ENCODE measurements around the gene UBFD1. TPM values are rescaled to one million over a fixed set of nuclear protein-coding genes. Genes with fewer than 3 reads are reported as not detected.

UBFD1 gene
- total RNA-seq, 2 donors from 2014 or later: 42.0 to 57.0 TPM

GRCh38 chr16:23515881-23516280 lies 41.6 kb upstream of the UBFD1 start:
- WGBS, 2 donors: 96 to 97% methylated on average over 5 of the region's 5 CpGs
- no peak for DNase-seq
- no peaks in the 10 kb centered on the region for H3K36me3 ChIP-seq (replicated peaks in 1 of 2; ENCODE audit: insufficient read depth in 1 of 2, low read depth in 2 of 2)
- intact Hi-C loops (cut with DNase I): no loop called here
- H3K27ac ChIP-seq: no peak overlapping the region
- no peak for ATAC-seq
- no peaks in the 10 kb centered on the region for H3K27me3 ChIP-seq
- no peaks in the 10 kb centered on the region for H3K9me3 ChIP-seq
- TF ChIP-seq POLR2A (IDR thresholded peaks at IDR 0.05): no peak
- TF ChIP-seq, protein P1, sequence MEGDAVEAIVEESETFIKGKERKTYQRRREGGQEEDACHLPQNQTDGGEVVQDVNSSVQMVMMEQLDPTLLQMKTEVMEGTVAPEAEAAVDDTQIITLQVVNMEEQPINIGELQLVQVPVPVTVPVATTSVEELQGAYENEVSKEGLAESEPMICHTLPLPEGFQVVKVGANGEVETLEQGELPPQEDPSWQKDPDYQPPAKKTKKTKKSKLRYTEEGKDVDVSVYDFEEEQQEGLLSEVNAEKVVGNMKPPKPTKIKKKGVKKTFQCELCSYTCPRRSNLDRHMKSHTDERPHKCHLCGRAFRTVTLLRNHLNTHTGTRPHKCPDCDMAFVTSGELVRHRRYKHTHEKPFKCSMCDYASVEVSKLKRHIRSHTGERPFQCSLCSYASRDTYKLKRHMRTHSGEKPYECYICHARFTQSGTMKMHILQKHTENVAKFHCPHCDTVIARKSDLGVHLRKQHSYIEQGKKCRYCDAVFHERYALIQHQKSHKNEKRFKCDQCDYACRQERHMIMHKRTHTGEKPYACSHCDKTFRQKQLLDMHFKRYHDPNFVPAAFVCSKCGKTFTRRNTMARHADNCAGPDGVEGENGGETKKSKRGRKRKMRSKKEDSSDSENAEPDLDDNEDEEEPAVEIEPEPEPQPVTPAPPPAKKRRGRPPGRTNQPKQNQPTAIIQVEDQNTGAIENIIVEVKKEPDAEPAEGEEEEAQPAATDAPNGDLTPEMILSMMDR (IDR thresholded peaks at IDR 0.05): no peak
- no peak overlapping the region for H3K4me3 ChIP-seq
- peaks cover 6% of the 10 kb centered on the region for H3K4me1 ChIP-seq

DNA sequence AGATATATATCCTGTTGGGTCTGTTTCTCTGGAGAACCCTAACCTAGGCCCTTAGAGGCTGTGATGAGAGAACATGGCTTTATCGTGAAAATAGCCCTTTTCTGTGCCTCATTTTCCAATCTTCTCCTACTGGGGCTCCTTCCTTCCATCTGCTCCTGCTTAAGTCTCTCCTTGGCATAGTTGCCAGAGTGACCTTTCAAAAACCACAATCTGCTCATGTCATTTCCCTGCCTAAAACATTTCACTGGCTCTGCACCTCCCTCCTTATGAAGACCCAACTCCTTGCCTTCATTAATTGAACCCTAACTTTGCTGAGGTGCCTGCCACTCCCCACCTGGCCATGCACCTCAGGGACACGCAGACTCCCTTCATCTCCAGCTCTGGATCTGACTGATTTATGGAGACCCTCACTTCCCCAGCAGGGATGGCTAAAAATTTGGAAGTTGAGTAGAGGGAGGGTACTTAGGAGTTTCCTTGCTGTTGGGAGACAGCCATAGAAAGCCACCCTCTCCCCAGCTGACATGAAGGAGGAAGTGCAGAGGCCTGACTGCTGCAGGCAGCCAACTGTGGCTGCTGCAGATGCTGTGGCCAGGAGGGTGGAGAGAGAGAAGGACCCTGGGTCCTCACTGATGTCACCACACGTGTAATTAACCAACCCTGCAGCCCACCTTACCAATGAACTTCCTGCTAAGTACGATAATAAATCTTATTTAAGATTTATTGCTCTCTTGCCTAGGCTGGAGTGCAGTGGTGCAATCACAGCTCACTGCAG lies 41.0 kb upstream of the UBFD1 start:
- Histone ChIP-seq H3K27ac (no peak overlapping the region), H3K27me3 (no peaks in the 10 kb centered on the region), H3K9me3 (no peaks in the 10 kb centered on the region), H3K4me3 (no peak overlapping the region), H3K4me1 (no peaks in the 10 kb centered on the region), H3K36me3 (replicated peaks in 1 of 2; ENCODE audit: insufficient read depth in 1 of 2, low read depth in 2 of 2) (no peaks in the 10 kb centered on the region)
- WGBS, 2 donors: 77 to 95% methylated on average over 4 of the region's 4 CpGs
- ATAC-seq (no peak), DNase-seq (no peak)
- TF ChIP-seq POLR2A (IDR thresholded peaks at IDR 0.05): no peak
- TF ChIP-seq, protein P1 (IDR thresholded peaks at IDR 0.05): no peak
- intact Hi-C loops (cut with DNase I): no loop called here

DNA sequence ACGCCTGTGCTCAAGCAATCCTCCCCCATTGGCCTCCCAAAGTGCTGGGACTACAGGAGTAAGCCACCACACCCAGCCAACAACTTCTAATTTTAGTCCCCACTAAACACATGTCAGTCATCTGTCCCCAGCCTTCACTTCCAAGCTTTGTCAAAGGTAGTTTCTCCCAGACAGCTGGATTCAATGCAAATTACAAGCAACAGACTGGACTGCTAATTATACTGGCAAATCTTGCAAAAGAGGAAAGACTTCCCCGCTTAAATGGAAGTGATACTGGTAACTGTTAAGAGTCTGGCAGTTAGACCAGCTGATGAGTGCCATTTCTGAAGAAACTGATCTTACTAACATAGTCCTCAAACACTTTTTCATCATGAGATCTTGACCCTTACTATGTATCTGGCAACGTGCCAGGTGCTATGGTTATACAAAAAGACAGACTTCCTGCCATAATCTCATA lies 39.1 kb upstream of the UBFD1 start:
- no peaks in the 10 kb centered on the region for H3K27me3 ChIP-seq
- no peaks in the 10 kb centered on the region for H3K4me1 ChIP-seq
- DNase-seq (no peak), ATAC-seq (no peak)
- no peaks in the 10 kb centered on the region for H3K36me3 ChIP-seq (replicated peaks in 1 of 2; ENCODE audit: insufficient read depth in 1 of 2, low read depth in 2 of 2)
- no peak overlapping the region for H3K4me3 ChIP-seq
- intact Hi-C loops (cut with DNase I): no loop called here
- TF ChIP-seq, protein P1 (IDR thresholded peaks at IDR 0.05): no peak
- no peak for TF ChIP-seq POLR2A (IDR thresholded peaks at IDR 0.05)
- no peak overlapping the region for H3K27ac ChIP-seq
- WGBS, 2 donors: 57 to 58% methylated on average over 3 of the region's 3 CpGs
- no peaks in the 10 kb centered on the region for H3K9me3 ChIP-seq

DNA sequence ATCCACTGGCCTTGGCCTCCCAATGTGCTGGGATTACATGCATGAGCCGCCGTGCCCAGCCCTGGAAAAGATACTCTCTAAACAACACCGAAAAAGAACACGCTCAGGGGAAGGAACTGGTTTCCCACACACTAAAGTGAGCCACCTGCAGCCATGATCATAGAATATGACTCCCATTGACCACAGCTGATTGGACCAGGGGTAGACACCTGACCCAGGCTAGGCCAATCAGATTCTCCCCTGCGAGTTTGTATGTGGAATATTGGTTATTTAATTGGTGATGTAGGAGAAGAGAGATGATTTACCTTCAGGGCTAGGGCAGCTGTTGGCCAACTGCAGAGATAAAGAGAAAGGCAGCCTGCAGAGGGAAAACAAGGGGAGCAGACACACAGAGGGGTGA lies 38.2 kb upstream of the UBFD1 start:
- Histone ChIP-seq H3K9me3 (no peaks in the 10 kb centered on the region), H3K4me1 (no peaks in the 10 kb centered on the region), H3K27ac (no peak overlapping the region), H3K36me3 (replicated peaks in 1 of 2; ENCODE audit: insufficient read depth in 1 of 2, low read depth in 2 of 2) (peaks cover 0 to 2% of the 10 kb centered on the region in 2 donors), H3K4me3 (no peak overlapping the region), H3K27me3 (no peaks in the 10 kb centered on the region)
- no peak for TF ChIP-seq POLR2A (IDR thresholded peaks at IDR 0.05)
- TF ChIP-seq, protein P1 (IDR thresholded peaks at IDR 0.05): no peak
- WGBS, 2 donors: 90 to 98% methylated on average over 5 of the region's 5 CpGs
- intact Hi-C loops (cut with DNase I): no loop called here
- no peak for ATAC-seq
- no peak for DNase-seq

GRCh38 chr16:23520500-23520899 lies 37.0 kb upstream of the UBFD1 start:
- no peak for TF ChIP-seq POLR2A (IDR thresholded peaks at IDR 0.05)
- TF ChIP-seq, protein P1 (IDR thresholded peaks at IDR 0.05): no peak
- no peak for DNase-seq
- H3K4me1 ChIP-seq: no peaks in the 10 kb centered on the region
- H3K4me3 ChIP-seq: no peak overlapping the region
- peaks cover 0 to 7% of the 10 kb centered on the region in 2 donors for H3K36me3 ChIP-seq (replicated peaks in 1 of 2; ENCODE audit: insufficient read depth in 1 of 2, low read depth in 2 of 2)
- WGBS, 2 donors: 72 to 92% methylated on average over 4 of the region's 4 CpGs
- peak overlapping the region in 1 of 4 donors; percentile 67 for H3K27ac ChIP-seq
- no peak for ATAC-seq
- no peaks in the 10 kb centered on the region for H3K27me3 ChIP-seq
- no peaks in the 10 kb centered on the region for H3K9me3 ChIP-seq
- intact Hi-C loops (cut with DNase I): no loop called here

Data from body of pancreas (tissue), 4 donors.